Measurements from ENCODE around the gene PVRIG.
"Not testable (repeated sequence)": the region's sequence is repeated elsewhere in the genome, so short reads cannot be mapped to it uniquely, and the experiment has no call there.

Gene PVRIG

DNA sequence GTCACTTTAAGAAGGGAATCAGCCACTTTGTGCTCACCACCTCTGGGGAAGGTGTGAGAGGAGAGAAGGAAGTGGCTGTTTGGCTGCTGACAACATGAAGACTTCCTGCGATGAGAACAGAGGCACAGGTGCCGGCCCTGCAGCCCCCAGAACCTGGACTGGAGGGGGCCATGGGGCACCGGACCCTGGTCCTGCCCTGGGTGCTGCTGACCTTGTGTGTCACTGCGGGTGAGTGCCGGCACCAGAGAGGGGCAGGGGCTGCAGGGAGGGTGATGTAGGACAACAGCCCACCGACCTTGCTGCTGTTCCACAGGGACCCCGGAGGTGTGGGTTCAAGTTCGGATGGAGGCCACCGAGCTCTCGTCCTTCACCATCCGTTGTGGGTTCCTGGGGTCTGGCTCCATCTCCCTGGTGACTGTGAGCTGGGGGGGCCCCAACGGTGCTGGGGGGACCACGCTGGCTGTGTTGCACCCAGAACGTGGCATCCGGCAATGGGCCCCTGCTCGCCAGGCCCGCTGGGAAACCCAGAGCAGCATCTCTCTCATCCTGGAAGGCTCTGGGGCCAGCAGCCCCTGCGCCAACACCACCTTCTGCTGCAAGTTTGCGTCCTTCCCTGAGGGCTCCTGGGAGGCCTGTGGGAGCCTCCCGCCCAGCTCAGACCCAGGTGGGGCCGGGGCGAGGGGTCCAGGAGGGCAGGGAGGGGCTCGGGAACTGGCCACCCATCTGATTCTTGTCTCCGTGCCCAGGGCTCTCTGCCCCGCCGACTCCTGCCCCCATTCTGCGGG, at the start of gene PVRIG:
Gene PVRIG (plus strand): TSS at position 149 of the 785 bp plus-strand sequence. CDS start 22 bp downstream, at position 171.
- DNase-seq: not testable (repeated sequence)

DNA sequence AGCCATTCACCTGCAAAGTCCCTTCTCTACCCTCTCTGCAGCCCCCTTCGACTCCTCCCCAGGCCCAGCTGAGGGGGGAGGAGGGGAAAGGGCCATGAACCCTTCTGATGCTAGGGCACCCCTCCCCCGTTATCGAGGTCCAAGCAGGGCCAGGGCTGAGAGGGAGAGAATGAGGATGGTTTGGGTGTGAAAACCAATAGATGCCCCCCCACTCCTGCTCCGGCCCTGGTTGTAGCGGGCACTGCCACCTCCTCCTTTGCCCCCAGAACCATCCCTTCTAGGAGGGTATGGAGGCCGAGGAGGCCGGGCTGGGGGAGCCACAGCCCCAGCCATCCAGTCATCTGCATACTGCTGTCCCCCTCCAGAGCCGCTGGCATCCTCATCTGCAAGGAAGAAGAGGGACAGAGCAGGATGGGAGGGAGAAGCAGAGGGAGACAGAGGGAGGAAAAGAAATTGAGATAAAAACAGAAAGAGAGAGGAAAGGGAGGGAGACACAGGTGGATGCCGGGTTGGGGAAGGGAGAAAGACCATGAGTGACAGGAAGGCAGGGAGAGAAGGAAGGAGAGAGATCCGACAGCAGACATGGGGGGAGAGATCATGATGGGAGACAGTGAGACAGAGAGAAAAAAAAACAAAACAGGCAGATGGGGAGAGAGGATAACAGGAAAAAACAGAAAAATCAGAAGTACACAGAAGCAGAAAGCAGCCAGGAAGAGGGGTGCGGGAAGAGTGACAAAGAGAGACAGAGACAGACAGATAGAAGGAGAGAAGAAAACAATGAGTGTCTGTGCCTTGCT, 49.5 kb upstream of the PVRIG start:
- DNase-seq: no peak

DNA sequence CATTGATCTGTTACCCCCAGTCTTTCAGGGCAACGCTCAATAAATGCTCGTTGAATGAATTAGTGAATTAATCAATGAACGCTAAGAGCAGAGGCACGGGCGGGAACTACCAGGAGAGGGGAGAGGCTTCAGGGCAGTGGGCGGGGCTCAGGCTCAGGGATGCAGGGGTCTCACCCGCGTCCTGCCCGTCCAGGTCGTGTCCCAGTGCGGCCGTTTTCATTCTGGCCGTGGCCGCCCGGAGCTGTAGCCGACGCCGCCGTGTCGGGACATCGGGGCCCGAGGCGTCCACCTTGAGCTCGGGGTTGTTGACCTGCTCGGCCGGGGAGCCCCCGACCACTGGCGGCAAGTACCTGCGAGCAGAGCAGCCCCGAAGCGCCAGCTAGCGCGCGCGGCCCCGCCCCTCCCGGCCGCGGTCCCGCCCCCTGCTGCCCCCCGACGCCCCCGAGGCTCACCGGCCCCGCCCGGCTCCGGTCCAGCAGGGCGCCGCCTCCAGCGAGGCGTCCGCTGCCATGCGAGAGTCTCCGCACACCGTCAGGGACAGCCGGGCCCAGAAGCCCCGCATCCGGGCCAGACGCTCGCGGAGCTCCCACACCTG, 48.6 kb upstream of the PVRIG start:
- no peak for DNase-seq

DNA sequence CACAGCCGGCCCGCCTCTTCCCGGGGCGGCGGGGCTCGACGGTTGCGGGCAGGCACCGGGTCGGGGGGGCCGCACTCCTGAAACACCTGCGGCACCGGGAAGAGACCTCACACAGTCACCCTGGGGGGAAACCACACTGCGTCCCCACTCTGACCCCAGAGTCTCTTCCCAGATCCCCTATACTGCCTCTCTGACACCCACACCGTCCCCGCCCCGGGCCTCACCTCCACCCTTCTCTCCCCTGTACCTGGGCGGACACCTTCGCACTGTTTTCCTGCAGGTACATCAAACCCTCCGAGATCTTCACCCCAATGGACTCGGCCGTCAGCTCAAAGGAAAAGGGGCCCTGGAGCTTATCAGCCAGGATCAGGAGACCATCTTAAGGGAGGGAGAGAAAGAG, 47.9 kb upstream of the PVRIG start:
- no peak for DNase-seq

DNA sequence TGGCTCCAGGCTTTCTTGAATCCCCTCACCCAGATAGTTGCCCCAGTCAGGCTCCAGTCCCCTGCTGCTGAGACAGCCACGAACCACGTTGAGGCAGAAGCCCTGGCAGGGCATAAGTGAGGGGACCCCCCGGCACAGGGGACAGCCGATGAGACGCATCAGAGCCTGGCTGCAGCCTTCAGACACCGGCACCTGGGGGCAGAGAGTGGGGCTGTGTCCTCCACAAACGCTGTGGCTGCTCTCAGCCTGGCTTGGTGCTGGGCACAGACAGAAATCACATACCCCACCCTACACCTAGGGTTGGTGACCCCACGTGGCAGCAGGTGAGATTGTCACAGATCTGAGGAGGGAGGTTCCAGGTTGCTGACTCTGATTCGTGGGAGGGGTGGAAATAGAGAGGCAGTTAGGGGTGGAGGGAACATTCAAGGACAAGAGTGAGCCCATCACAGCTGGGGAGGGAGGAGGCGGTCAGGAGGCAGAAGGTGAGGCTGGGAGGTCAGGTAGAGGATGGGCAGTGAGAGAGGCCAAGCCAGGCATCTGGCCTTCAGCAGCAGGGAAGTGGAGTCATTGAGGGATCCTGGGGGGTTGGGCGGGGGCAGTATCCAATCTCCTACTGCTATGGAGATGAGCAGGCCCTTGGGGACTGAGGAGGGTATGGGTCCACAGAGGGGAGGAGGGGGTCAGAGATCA, 45.8 kb upstream of the PVRIG start:
- DNase-seq: no peak

DNA sequence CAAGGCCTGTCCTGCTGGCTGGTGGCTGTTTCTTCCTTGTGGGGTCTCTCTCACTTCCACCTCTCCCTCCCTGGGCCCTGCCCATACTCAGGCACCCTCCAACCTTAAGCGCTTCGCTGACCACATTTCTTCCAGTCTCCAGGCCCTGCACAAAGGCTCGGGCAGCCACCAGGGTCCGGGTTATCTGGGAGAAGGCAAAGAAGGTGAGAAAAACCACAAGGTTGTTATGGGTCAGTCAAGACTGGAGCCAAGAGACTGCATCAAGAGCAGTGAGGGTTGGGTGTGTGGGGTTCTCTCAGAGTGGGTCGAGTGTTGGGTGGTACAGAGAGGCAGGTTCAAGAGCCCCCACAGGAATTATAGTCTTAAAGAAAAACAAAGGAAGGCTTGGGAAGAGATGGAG, 45.2 kb upstream of the PVRIG start:
- no peak for DNase-seq

DNA sequence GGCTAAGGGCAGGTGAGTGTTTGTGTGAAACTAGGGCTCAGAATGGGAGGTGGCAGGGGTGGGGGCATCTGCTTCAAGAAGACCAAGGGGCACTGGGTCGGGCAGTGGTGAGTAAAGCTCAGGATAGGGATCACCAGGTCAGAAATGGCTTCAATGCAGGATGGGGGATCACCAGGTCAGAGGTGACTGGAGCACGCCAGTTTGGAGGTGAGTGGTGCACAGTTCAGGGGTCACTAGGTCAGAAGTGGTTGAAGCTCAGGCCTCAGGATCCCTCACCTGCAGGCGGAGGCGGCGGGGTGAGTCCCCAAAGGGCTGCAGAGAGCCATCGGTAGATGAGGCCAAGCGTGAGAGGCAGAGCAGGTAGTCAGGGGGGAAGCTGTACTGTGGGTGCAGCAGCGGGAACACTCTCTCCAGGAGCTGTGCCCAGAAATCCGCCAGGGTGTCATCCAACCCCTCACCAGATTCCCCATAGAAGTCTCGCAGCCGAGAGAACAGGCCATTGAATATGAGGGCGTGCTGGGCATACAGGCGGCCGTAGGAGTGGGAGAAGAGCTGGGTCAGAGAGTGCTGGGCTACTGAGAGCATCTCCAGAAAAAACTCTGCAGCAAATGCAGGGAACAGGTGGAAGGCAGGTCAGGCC, 44.3 kb upstream of the PVRIG start:
- DNase-seq: no peak

DNA sequence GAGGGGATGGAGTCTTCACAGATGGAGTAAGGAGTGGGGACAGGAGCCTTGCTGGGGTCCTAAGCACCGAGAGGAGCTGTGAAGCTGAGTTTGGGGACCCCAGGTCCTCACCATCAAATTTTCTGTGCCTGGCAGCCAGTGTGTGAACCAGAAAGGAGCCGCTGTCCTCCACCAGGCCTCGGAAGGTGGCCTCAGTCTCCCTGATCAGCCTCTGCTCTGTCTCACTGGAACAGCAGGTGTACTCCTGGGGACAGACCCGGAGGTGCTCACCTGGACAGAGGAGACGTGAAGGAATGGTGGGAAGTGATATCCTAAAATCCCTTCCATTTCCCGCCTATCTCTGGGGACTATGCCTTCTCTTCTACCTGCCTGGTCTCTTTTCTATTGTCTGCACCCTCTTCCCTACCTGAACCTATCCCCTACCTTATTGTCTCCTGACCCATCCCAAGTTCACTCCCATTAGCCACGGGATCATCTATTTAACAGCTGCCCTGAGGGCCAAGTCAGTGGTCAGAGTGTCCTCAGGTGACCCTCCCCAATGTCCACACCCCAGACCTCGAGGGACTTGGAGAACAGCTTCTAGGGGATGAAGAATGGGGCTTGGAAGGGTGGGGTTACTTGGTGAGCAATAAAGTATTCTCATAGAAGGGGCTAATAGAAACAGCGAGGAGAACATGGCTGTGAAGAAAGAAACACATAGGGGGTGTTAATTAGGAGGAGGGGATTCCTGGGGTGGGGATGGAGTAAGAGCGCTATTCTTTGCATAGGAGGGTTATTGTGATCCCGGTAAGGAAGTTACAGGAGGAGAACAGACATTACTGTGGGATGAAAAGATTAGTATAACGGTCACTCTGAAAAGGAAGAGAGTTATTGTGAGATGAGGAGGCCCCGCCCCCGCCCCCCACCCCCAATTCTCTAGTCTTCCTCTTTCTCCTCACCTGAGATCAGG, 43.4 kb upstream of the PVRIG start:
- DNase-seq: no peak

DNA sequence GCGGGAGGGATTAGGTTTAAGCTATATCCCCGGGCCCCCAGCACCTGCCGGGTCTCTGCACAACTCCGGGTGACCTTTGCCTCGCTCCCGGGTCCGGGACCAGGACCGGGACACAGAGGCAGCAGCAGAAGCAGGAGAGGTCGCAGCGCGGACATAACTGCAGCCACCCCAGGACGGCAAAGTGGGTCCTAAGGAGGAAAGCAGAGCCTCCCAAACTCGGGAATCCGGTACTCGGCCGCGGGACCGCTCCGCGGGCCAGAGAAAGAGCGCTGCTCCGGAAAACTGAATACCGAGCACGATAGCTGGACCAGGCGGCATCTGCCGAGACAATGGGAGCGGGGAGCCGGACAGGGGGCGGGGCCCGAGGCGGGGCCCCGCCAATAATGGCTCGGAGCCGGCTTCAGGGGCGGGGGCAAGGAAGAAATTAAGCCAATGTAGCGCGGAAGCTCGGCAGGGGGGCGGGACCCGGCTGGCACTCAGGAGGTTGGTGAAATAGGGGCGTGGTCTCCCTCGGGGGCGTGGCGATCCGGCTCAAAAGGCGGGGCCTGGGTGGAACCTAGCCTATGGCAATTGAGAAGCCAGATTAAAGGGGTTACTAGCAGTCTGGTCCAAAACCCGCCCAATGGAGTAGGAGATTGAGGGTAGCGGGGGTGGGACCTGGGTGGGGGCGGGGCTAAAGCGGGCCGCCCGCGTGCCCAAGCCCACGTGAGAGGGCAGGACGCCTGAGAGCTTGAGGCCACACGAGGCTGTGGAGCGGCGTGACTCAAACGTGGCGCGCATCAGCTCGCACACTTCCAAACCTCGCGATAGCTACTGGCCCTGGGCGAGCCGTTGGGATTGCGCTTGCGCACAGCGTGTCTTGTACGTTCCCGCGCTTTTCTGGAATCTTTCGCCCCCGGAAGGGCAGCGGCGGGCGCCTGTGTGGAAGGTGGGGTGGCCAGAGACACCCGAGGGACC, 42.4 kb upstream of the PVRIG start, which contains the start of the genes GPC2 and STAG3:
Gene GPC2 (minus strand): TSS at position 337 of the 957 bp plus-strand sequence. CDS start 182 bp downstream, at position 155.
Gene STAG3 (plus strand): TSS at position 874 of the 957 bp plus-strand sequence. CDS start 2,639 bp downstream, outside the sequence.
- DNase-seq: peak; percentile 93

DNA sequence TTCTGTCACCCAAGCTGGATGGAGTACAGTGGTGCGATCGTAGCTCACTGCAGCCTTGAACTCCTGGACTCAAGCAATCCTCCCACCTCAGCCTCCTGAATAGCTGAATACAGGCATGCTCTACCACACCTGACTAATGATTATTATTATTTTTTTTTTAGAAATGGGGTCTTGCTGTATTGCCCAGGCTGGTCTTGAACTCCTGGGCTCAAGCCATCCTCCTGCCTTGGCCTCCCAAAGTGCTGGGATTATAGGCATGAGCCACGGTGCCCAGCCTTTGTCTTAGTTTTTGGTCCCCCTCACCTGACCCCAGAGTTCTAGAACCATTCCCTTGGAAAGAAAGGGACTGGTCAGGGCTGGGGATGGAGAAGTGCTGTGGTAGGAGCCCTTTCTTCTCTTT, 39.7 kb upstream of the PVRIG start:
- DNase-seq: not testable (repeated sequence)

DNA sequence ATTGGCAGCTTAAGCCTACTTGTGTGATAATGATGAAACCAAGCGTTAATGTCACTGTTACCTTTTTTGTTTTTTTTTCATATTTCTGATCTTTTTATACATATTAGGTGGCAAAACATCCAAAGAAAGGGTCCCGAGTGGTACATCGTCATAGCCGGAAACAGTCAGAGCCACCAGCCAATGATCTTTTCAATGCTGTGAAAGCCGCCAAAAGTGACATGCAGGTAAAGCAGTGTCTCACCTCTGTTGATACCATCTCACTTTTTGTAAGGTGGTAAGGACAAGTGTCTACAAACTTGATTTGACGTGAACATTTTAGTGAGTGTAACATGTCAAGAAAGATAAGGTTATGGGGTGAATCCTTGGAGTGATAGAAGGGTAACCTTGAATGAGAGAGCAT, 37.1 kb upstream of the PVRIG start:
- not testable (repeated sequence) for DNase-seq

DNA sequence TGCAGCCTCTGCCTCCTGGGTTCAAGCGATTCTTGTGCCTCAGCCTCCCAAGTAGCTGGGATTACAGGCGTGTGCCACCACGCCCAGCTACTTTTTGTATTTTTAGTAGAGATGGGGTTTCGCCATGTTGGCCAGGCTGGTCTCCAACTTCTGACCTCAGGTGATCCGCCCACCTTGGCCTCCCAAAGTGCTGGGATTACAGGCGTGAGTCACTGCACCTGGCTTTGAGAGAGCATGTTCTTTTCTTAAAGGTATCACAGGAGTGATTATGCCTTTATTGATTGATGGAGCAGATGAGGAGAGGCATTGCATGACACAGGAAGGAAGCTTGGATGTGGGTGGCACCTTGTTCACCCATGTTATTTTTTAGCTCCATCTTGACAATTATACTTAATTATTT, 36.7 kb upstream of the PVRIG start:
- DNase-seq: not testable (repeated sequence)

DNA sequence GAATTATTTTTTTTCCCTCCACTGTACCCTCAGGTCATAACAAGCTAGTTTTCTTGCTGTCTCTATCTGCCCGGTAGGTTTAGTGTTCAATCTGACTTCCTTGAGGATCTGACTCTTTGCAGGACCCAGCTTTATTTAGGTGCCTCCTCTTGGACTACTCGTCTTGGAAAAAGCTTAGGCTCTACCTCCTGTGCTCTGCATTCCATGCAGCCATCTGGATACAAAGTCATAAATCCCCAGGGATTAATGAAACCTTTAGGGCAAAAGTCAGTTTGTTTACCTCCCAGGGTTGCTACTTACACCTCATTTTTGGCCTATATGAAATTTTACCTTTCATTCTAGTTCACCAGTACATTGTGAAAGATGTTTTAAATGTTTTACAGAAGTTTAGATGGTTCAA, 34.0 kb upstream of the PVRIG start:
- DNase-seq: no peak

DNA sequence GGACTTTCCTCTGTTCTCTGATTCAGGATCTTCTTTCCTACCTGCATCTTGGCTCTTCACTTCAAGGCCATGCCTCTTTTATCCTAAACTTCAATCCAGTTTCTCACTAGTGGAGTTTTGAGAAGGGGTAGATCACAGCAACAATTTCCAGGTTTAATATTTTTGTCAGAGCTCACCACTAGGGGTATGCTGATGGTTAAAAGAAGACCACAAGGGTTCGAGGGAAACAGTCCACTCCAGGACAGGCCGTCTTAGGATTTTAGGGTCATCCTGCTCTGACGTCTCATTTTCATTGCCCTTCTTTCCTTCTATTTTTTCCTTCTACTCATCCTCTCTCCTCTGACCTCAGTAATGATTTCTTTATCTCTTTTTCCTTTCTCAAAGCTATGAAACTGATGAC, 30.7 kb upstream of the PVRIG start:
- no peak for DNase-seq

DNA sequence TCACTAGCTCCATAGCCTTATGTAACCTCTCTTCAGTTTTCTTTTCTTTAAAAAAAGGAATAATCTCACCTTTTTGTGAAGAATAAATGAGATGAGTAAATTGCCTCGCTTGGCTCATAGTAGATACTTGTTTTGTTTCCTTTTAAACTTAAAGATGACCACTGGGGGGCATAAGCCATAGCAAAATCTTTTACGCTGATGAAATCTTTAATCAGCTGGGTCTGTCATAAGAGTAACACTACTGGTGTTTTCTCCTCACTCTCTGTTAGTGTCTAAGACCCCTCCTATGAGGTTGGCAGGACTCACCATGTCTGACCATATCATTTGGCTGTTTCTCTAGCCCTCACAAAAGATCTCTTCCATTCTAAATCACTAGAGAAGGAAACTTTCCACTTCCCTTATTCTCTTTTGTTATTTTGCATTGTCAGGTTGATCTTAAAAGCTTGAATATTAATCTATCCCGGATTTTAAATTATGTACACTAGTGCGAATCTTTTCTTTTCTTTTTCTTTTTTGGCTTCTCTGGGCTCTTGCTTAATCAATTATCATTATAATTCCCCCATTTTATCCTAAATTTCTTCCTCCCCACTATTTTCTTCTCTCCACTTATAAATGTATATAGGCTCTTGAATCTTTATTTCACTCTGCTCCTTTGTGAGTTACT, 29.6 kb upstream of the PVRIG start:
- DNase-seq: no peak

DNA sequence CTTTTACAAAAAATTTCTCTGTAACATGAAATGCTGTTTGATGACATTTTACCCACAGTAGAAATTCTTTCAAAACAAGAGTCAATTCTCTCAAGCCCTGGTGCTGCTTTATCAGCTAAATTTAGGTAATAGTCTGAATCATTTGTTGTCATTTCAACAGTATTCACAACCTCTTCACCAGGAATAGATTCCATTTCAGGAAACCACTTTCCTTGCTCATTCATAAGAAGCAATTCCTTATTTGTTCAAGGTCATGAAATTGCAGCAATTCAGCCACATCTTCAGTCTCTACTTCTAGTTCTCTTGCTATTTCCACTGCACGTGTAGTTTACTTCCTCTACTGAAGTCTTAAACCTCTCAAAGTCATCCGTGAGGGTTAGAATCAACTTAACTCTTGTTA, 28.0 kb upstream of the PVRIG start:
- DNase-seq: no peak

DNA sequence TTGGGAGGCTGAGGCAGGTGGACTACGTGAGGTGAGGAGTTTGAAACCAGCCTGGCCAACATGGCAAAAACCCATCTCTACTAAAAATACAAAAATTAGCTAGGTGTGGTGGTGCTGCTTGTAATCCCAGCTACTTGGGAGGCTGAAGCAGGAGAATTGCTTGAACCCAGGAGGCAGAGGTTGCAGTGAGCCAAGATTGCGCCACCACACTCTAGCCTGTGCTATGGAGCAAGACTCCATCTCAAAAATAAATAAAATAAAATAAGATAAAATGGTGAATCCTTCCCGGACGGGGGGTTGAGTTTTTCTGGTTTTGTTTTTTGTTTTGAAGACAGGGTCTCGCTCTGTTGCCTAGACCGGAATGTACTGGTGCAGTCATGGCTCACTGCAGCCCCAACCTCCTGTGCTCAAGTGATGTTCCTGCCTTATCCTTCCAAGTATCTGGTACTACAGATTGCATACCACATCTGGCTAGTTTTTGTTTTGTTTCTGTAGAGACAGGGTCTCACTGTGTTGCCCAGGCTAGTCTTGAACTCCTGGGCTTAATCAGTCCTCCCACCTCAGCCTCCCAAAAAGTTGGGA, 27.4 kb upstream of the PVRIG start:
- not testable (repeated sequence) for DNase-seq

DNA sequence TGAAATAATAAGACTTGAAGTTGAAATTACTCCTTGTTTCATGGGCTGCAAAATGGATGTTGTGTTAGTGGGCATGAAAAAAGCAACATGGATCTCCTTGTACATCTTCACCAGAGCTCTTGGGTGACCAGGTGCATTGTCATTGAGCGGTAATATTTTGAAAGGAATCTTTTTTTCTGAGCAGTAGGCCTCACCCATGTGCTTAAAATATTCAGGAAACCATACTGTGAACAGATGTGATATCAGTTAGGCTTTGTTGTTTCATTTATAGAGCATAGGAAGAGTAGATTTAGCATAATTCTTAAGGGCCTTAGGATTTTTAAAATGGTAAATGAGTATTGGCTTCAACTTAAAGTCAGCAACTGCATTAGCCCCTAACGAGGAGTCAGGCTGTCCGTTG, 26.8 kb upstream of the PVRIG start:
- DNase-seq: no peak

DNA sequence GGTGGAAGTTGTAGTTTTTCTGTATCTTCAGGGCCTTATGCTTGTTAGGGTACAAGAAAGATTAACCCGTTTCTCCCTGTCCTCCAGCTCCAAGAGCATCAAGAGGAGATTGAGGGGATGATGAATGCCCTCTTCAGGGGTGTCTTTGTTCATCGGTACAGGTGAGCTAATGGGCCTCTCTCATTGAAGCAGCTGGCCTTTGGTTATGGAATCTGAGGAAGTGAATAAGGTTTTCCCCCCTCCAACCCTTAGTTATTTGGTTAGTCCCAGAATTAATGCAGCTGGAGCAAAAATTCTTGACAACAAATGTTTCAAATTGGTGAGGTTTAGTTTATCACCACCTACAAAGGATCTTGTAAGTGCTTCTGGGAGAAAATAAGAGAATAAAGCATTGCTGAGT, 24.5 kb upstream of the PVRIG start:
- DNase-seq: no peak
